Measurements from ENCODE around the gene PPP2R1A. TPM values are rescaled to one million over a fixed set of nuclear protein-coding genes. Genes with fewer than 3 reads are reported as not detected.

Gene PPP2R1A
- total RNA-seq, 1 experiment from 2014 or later, result 266 TPM

- no peak for TF ChIP-seq CTCF (IDR thresholded peaks at IDR 0.05 in 2 of 3, conservative IDR thresholded peaks at IDR 0.05 in 1 of 3; ENCODE audit: borderline replicate concordance in 1 of 3, insufficient read depth in 1 of 3, low read depth in 2 of 3, low read length in 2 of 3)
- TF ChIP-seq SIN3A (IDR thresholded peaks at IDR 0.05; ENCODE audit: low read depth), result no peak
Measured at GRCh38 chr19:52189735-52190486, at the start of gene PPP2R1A (continued).

- no peak overlapping the region for H3K9ac ChIP-seq (ENCODE audit: low read length)
- peaks cover 5 to 8% of the 10 kb centered on the region in 2 experiments; a peak in 2 of 4 replicates for H3K9me3 ChIP-seq (ENCODE audit: control insufficient read depth in 1 of 2, insufficient read depth in 1 of 2, low read depth in 1 of 2, low read length in 2 of 2)
- no peaks in the 10 kb centered on the region for H3K9me2 ChIP-seq (ENCODE audit: insufficient read depth)
- peaks cover 14% of the 10 kb centered on the region for H3K79me2 ChIP-seq (ENCODE audit: insufficient read depth, low read length)
- H3K27ac ChIP-seq (ENCODE audit: low read depth, low read length), result no peak overlapping the region
- TF ChIP-seq CTCF (IDR thresholded peaks at IDR 0.05 in 2 of 3, conservative IDR thresholded peaks at IDR 0.05 in 1 of 3; ENCODE audit: borderline replicate concordance in 1 of 3, insufficient read depth in 1 of 3, low read depth in 2 of 3, low read length in 2 of 3) (no peak), POLR2A (IDR thresholded peaks at IDR 0.05; ENCODE audit: borderline replicate concordance, extremely low read depth, insufficient read depth, insufficient read length) (no peak)
- ChIA-PET CTCF (no interaction called here), POLR2A (interaction anchor here (0.8 kb wide), 1 partner anchor 48 kb away, joined by 3 read pairs; no protein-coding TSS in a partner anchor), RAD21 (ENCODE audit: low non-redundant PET in 1 of 2, low total read pairs in 2 of 2, uncharacterized antibody in 2 of 2, unreplicated experiment in 2 of 2) (no interaction called here)
- no peaks in the 10 kb centered on the region for H4K20me1 ChIP-seq (ENCODE audit: insufficient read depth)
- H3K4me1 ChIP-seq (ENCODE audit: control insufficient read depth in 1 of 2, insufficient read depth in 2 of 2, low read length in 2 of 2), result peaks cover 6 to 9% of the 10 kb centered on the region in 2 experiments; a peak in 2 of 4 replicates
- H3K36me3 ChIP-seq (ENCODE audit: control insufficient read depth in 1 of 2, insufficient read depth in 2 of 2, low read length in 2 of 2), result no peaks in the 10 kb centered on the region
- H3K4me2 ChIP-seq (ENCODE audit: low read length), result no peak overlapping the region
- no peak overlapping the region for H3K4me3 ChIP-seq (replicated peaks in 1 of 2; ENCODE audit: low read depth in 1 of 2, low read length in 2 of 2)
- intact Hi-C loops (cut with micrococcal nuclease), result no loop called here
- ATAC-seq (no peak), DNase-seq (ENCODE audit: low read depth, low spot score) (no peak)
- no TSS peak for BruUV-seq (replicated peaks)
- H2AFZ ChIP-seq (ENCODE audit: low read depth, low read length, poor library complexity, severe bottlenecking), result no peak overlapping the region
- H3K27me3 ChIP-seq (ENCODE audit: insufficient read depth, low read length), result no peaks in the 10 kb centered on the region
Measured at GRCh38 chr19:52141203-52141602, 48.6 kb upstream of the PPP2R1A start.
